Fibroblast of lung (primary cell): ENCODE results near the gene CELF2. TPM values are rescaled to one million over a fixed set of nuclear protein-coding genes. Genes with fewer than 3 reads are reported as not detected.

Source experiments
- DNase-seq, 2 donors: peaks; one replicate each; pipeline versions ENCODE4 v3.0.0 to v3.0.0-alpha.2; 2010; ENCODE audit warnings: low read depth in 2 of 2
- H2AFZ ChIP-seq: 2 replicates; pipeline ENCODE4 v1.5.1; 2012; ENCODE audit warnings: low read length, control low read depth, inconsistent platforms
- H3K27ac ChIP-seq: 2 replicates; pipeline ENCODE4 v1.5.1; 2011; ENCODE audit warnings: low read length, control low read depth; ENCODE audit not compliant: insufficient read depth
- H3K27me3 ChIP-seq: 2 replicates; pipeline ENCODE4 v1.5.1; 2011; ENCODE audit warnings: mild to moderate bottlenecking, low read length; ENCODE audit not compliant: control insufficient read depth, insufficient read depth
- H3K36me3 ChIP-seq: 2 replicates; pipeline ENCODE4 v1.5.1; 2011; ENCODE audit warnings: low read length; ENCODE audit not compliant: control insufficient read depth, insufficient read depth
- H3K4me1 ChIP-seq: 2 replicates; pipeline ENCODE4 v1.5.1; 2011; ENCODE audit warnings: low read length; ENCODE audit not compliant: control insufficient read depth, insufficient read depth; ENCODE audit errors: extremely low read depth
- H3K4me2 ChIP-seq: 2 replicates; pipeline ENCODE4 v1.5.1; 2011; ENCODE audit warnings: low read length, control low read depth; ENCODE audit not compliant: insufficient read depth; ENCODE audit errors: extremely low read depth
- H3K4me3 ChIP-seq, 4 experiments: fragments of 200-600 bp in 1 of 4; sonication (generic) in 1 of 4; replicated peaks in 1 of 4; 2 replicates each; pipeline ENCODE4 v1.5.1; 2011 to 2016; ENCODE audit warnings: low read length in 4 of 4, low read depth in 3 of 4, mild to moderate bottlenecking in 3 of 4, control low read depth in 2 of 4, inconsistent platforms in 1 of 4, mixed read lengths in 1 of 4; ENCODE audit not compliant: insufficient read depth in 1 of 4; ENCODE audit errors: control extremely low read depth in 1 of 4
- H3K79me2 ChIP-seq: 2 replicates; pipeline ENCODE4 v1.5.1; 2012; ENCODE audit warnings: mild to moderate bottlenecking, low read length, inconsistent platforms; ENCODE audit not compliant: control insufficient read depth, insufficient read depth
- H3K9ac ChIP-seq: 2 replicates; pipeline ENCODE4 v1.5.1; 2011; ENCODE audit warnings: mild to moderate bottlenecking, low read length, control low read depth; ENCODE audit not compliant: insufficient read depth
- H3K9me3 ChIP-seq: 2 replicates; pipeline ENCODE4 v1.5.1; 2012; ENCODE audit warnings: low read depth, low read length; ENCODE audit not compliant: control insufficient read depth, insufficient read depth
- H4K20me1 ChIP-seq: 2 replicates; pipeline ENCODE4 v1.5.1; 2011; ENCODE audit warnings: low read length; ENCODE audit not compliant: control insufficient read depth, insufficient read depth; ENCODE audit errors: extremely low read depth
- EZH2 ChIP-seq: IDR thresholded peaks from 2 replicates; pipeline ENCODE4 v1.5.1; 2012; ENCODE audit warnings: low read length, control low read depth, mild to moderate bottlenecking; ENCODE audit errors: missing control alignments
- polyA plus RNA-seq, 2 donors: library from polyadenylated mRNA; depleted of rRNA in 1 of 2; stranded (reverse) in 1 of 2; unstranded in 1 of 2; fragments of >200 nt; gene quantifications; 2 replicates each; pipeline ENCODE4 v1.2.1, GENCODE V29; 2011 to 2012; ENCODE audit warnings: missing spikeins in 1 of 2
- total RNA-seq: library from RNA; depleted of rRNA; stranded (reverse); fragments of >200 nt; gene quantifications from 2 replicates; pipeline ENCODE4 v1.2.1, GENCODE V29; 2014
- TF ChIP-seq, protein P1 (sequence below), 2 donors: IDR thresholded peaks in 1 of 2; conservative IDR thresholded peaks in 1 of 2; 1 replicate in 1 of 2; 2 replicates in 1 of 2; pipeline ENCODE4 v1.5.1; 2011 to 2012; ENCODE audit warnings: low read length in 2 of 2, control low read depth in 1 of 2, inconsistent platforms in 1 of 2, low read depth in 1 of 2, mild to moderate bottlenecking in 1 of 2

The CELF2 gene
- total and polyA plus RNA-seq, 2 donors (not counting 1 experiment from before 2014, with no cell fraction given), result 16.9 to 25.1 TPM

DNA sequence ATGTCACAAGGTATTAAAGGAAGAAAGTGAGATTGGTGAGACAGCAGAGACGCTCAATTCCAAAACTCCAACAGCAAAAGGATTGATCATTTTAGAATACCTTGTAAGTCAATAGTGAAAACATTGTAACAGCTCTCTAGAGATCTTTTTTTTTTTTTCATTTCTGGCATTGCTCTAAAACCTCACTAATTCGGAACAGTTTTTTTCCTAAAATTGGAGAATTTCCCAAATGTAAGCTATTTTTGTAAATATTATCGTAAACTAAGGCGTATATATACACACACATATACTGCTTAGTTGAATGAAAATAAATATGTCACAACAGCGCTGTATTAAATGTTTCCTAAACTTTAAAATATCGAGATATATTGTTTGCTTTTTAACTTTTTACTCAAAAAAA, 30.6 kb upstream of the CELF2 start:
- Histone ChIP-seq H2AFZ (no peak overlapping the region), H3K36me3 (no peaks in the 10 kb centered on the region), H3K4me3 (no peak overlapping the region), H3K27ac (no peak overlapping the region), H3K79me2 (no peaks in the 10 kb centered on the region), H4K20me1 (no peaks in the 10 kb centered on the region), H3K9me3 (no peaks in the 10 kb centered on the region), H3K4me1 (no peaks in the 10 kb centered on the region), H3K9ac (no peak overlapping the region), H3K4me2 (no peak overlapping the region), H3K27me3 (no peaks in the 10 kb centered on the region)
- no peak for DNase-seq
- no peak for TF ChIP-seq EZH2
- TF ChIP-seq, protein P1, sequence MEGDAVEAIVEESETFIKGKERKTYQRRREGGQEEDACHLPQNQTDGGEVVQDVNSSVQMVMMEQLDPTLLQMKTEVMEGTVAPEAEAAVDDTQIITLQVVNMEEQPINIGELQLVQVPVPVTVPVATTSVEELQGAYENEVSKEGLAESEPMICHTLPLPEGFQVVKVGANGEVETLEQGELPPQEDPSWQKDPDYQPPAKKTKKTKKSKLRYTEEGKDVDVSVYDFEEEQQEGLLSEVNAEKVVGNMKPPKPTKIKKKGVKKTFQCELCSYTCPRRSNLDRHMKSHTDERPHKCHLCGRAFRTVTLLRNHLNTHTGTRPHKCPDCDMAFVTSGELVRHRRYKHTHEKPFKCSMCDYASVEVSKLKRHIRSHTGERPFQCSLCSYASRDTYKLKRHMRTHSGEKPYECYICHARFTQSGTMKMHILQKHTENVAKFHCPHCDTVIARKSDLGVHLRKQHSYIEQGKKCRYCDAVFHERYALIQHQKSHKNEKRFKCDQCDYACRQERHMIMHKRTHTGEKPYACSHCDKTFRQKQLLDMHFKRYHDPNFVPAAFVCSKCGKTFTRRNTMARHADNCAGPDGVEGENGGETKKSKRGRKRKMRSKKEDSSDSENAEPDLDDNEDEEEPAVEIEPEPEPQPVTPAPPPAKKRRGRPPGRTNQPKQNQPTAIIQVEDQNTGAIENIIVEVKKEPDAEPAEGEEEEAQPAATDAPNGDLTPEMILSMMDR (conservative IDR thresholded peaks at IDR 0.05 in 1 of 2, IDR thresholded peaks at IDR 0.05 in 1 of 2; ENCODE audit: low read depth in 1 of 2, low read length in 2 of 2), result no peak

DNA sequence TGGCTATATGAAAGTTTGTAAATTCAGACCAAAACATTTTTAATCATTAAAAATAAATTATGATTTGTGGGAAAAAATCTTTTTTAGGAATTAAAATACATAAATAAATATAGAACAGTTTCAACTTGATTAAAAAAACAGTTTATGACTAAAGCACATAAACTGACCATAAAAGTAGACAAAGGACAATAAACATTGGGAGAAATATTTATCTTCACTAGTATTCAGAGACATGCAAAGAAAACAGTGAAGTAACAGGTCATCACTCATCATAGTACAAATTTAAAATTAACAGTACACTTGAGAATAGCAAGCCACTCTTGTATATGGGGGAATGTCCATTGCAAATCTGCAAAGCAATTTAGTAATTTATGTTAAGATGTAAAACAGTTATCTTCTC, 28.0 kb upstream of the CELF2 start:
- H3K4me1 ChIP-seq, result no peaks in the 10 kb centered on the region
- H4K20me1 ChIP-seq, result no peaks in the 10 kb centered on the region
- H3K27ac ChIP-seq, result no peak overlapping the region

DNA sequence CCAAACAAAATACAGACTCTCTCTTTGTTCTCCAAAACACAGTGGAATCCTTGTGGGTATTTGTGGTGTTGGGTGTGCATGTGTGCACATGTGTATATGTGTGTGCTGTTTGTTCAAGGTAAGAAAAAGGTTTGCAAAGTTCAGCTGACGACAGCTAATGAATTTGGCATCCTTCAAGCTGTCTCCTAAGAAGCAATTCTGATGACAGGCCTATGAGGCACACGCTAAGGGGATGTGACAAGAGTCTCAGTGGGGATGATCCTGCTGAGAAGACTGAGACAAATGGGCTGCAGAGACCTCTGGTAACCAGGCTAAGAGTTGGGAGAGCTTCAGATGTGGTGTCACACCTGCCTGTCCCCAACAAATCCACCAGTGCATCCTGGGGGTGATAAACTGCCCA, 26.5 kb upstream of the CELF2 start:
- no peaks in the 10 kb centered on the region for H3K9me3 ChIP-seq
- no peak overlapping the region for H2AFZ ChIP-seq
- no peaks in the 10 kb centered on the region for H4K20me1 ChIP-seq
- no peak overlapping the region for H3K9ac ChIP-seq
- no peaks in the 10 kb centered on the region for H3K4me1 ChIP-seq
- no peak for TF ChIP-seq EZH2
- TF ChIP-seq, protein P1 (conservative IDR thresholded peaks at IDR 0.05 in 1 of 2, IDR thresholded peaks at IDR 0.05 in 1 of 2; ENCODE audit: low read depth in 1 of 2, low read length in 2 of 2), result no peak
- H3K27me3 ChIP-seq, result no peaks in the 10 kb centered on the region
- H3K4me2 ChIP-seq, result no peak overlapping the region
- no peak overlapping the region for H3K27ac ChIP-seq
- no peaks in the 10 kb centered on the region for H3K36me3 ChIP-seq
- no peak overlapping the region for H3K4me3 ChIP-seq
- no peaks in the 10 kb centered on the region for H3K79me2 ChIP-seq
- DNase-seq, result no peak

More for the DNA sequence above, 28.0 kb upstream of the CELF2 start:
- Histone ChIP-seq H3K9ac (no peak overlapping the region), H3K4me3 (no peak overlapping the region), H3K79me2 (no peaks in the 10 kb centered on the region), H2AFZ (no peak overlapping the region), H3K27me3 (no peaks in the 10 kb centered on the region), H3K4me2 (no peak overlapping the region), H3K36me3 (no peaks in the 10 kb centered on the region), H3K9me3 (no peaks in the 10 kb centered on the region)
- TF ChIP-seq, protein P1 (conservative IDR thresholded peaks at IDR 0.05 in 1 of 2, IDR thresholded peaks at IDR 0.05 in 1 of 2; ENCODE audit: low read depth in 1 of 2, low read length in 2 of 2), result no peak
- no peak for TF ChIP-seq EZH2
- peak in 1 of 2 donors; percentile 41 for DNase-seq
